OCI-LY1 (cell line): ENCODE results near the gene TMEM106C.

Experiments used
- H2AFZ ChIP-seq: fragments of 200-600 bp; sonication (generic), shearing (Covaris generic); 2 replicates; pipeline ENCODE4 v1.6.0; 2014; ENCODE audit warnings: antibody characterized with exemption, mild to moderate bottlenecking, low read length
- H3F3A ChIP-seq: fragments of 200-600 bp; sonication (generic), shearing (Covaris generic); 2 replicates; pipeline ENCODE4 v1.6.0; 2014; ENCODE audit warnings: mild to moderate bottlenecking, antibody characterized with exemption, low read length, moderate library complexity; ENCODE audit not compliant: insufficient read depth
- H3K27ac ChIP-seq: fragments of 200-600 bp; sonication (generic); 2 replicates; pipeline ENCODE4 v1.5.1; 2014; ENCODE audit warnings: low read length, mixed run types, mild to moderate bottlenecking, low read depth; ENCODE audit not compliant: poor library complexity, severe bottlenecking
- H3K27me3 ChIP-seq: fragments of 200-600 bp; sonication (generic); 2 replicates; pipeline ENCODE4 v1.6.0; 2014; ENCODE audit warnings: antibody characterized with exemption, mild to moderate bottlenecking, low read length, moderate library complexity; ENCODE audit not compliant: insufficient read depth
- H3K36me3 ChIP-seq: fragments of 200-600 bp; sonication (generic); 2 replicates; pipeline ENCODE4 v1.6.1; 2014; ENCODE audit warnings: mild to moderate bottlenecking, antibody characterized with exemption, low read length, moderate library complexity, mixed read lengths; ENCODE audit not compliant: insufficient read depth
- H3K4me1 ChIP-seq: fragments of 200-600 bp; sonication (generic); 2 replicates; pipeline ENCODE4 v1.5.1; 2014; ENCODE audit warnings: mild to moderate bottlenecking, low read length, moderate library complexity; ENCODE audit not compliant: insufficient read depth, severe bottlenecking
- H3K4me2 ChIP-seq: fragments of 200-600 bp; sonication (generic), shearing (Covaris generic); 2 replicates; pipeline ENCODE4 v1.6.1; 2014; ENCODE audit warnings: low read length
- H3K4me3 ChIP-seq: fragments of 200-600 bp; sonication (generic); 2 replicates; pipeline ENCODE4 v1.5.1; 2014; ENCODE audit warnings: low read length, low read depth, mild to moderate bottlenecking, mixed read lengths; ENCODE audit not compliant: poor library complexity, severe bottlenecking
- H3K79me2 ChIP-seq: fragments of 200-600 bp; shearing (Covaris generic); 2 replicates; pipeline ENCODE4 v1.6.1; 2016; ENCODE audit warnings: mixed run types, low read length, mixed read lengths; ENCODE audit not compliant: insufficient read depth
- H3K9ac ChIP-seq: fragments of 200-600 bp; sonication (generic), shearing (Covaris generic); 2 replicates; pipeline ENCODE4 v1.6.1; 2014; ENCODE audit warnings: mild to moderate bottlenecking, low read length, mixed read lengths
- H3K9me2 ChIP-seq: fragments of 200-600 bp; sonication (generic), shearing (Covaris generic); 2 replicates; pipeline ENCODE4 v1.6.1; 2014; ENCODE audit warnings: low read depth, mild to moderate bottlenecking, low read length, mixed read lengths
- H3K9me3 ChIP-seq: fragments of 200-600 bp; shearing (Covaris generic); 2 replicates; pipeline ENCODE4 v1.6.1; 2014; ENCODE audit warnings: low read length, mixed read lengths
- H4K20me1 ChIP-seq: fragments of 200-600 bp; sonication (generic), shearing (Covaris generic); 2 replicates; pipeline ENCODE4 v1.6.0; 2016; ENCODE audit warnings: mild to moderate bottlenecking, low read length; ENCODE audit not compliant: insufficient read depth
- CTCF ChIP-seq: fragments of 200-600 bp; sonication (generic), shearing (Covaris generic); IDR thresholded peaks from 2 replicates; pipeline ENCODE4 v1.5.1; 2017; ENCODE audit warnings: mild to moderate bottlenecking, antibody characterized with exemption, low read length, moderate library complexity, mixed read lengths
- EZH2 ChIP-seq: fragments of 200-600 bp; sonication (generic), shearing (Covaris generic); IDR thresholded peaks from 2 replicates; pipeline ENCODE4 v1.8.0; 2017; ENCODE audit warnings: borderline replicate concordance, mixed run types, mild to moderate bottlenecking, antibody characterized with exemption, low read length, moderate library complexity, mixed read lengths

Gene TMEM106C

DNA sequence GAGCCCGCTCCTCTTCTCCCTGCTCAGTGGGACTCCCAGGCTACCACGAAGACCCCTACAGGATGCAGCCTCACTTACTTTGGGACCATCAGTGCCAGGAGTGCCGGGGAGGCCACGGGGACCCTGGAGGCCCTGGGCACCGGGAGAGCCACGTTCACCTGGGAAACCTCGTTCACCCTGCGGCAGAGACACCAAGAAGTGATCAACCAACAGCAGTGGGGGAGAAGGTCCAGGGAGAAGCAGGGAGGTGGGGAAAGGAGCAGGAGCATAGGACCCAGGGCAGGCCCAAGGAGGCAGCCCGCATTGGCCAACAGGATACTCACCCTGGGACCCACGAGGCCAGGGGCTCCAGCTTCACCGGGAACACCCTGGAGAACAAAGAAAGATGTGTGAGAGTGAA lies 19.4 kb downstream of the TMEM106C start:
- no peak overlapping the region for H3K9ac ChIP-seq
- no peaks in the 10 kb centered on the region for H3F3A ChIP-seq
- no peak overlapping the region for H3K4me3 ChIP-seq
- no peak overlapping the region for H2AFZ ChIP-seq
- H3K27me3 ChIP-seq = peaks cover 14% of the 10 kb centered on the region; the same call in 1 of the 2 replicates
- no peaks in the 10 kb centered on the region for H3K79me2 ChIP-seq
- TF ChIP-seq EZH2 (no peak), CTCF (no peak)
- H3K9me2 ChIP-seq = no peaks in the 10 kb centered on the region
- H3K9me3 ChIP-seq = no peaks in the 10 kb centered on the region
- H3K36me3 ChIP-seq = no peaks in the 10 kb centered on the region
- no peak overlapping the region for H3K4me2 ChIP-seq
- no peaks in the 10 kb centered on the region for H3K4me1 ChIP-seq
- H3K27ac ChIP-seq = no peak overlapping the region
- no peaks in the 10 kb centered on the region for H4K20me1 ChIP-seq

DNA sequence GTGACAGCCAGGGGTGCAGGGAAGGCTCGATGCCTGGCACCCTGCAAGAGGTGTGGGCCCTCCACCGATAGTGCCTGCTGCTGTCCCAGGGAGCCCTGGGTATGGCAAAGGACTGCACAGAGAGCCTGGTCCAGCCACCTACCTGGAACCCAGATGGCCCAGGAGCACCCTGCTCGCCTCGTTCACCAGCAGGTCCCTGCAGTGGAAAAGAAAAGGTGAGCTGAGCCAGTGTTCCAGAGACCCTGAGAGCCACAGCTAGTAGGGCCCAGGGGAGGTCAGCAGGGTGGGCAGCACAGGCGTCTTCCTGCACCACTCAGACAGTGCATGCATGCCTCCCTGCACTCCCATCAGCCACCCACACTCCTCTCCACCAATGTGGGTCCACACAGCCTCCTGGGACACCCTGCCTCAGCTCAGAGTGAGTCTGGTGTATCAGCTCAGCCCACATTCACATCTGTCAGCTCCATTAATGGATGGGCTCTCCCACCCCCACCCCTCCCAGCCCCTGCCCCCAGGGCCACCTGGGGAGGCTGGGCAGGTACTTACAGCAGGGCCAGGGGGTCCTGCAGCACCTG lies 20.2 kb downstream of the TMEM106C start:
- no peak overlapping the region for H2AFZ ChIP-seq
- H3K4me1 ChIP-seq = no peaks in the 10 kb centered on the region
- H3K79me2 ChIP-seq = no peaks in the 10 kb centered on the region
- peaks cover 10% of the 10 kb centered on the region; the same call in 1 of the 2 replicates for H3K27me3 ChIP-seq
- no peak overlapping the region for H3K4me2 ChIP-seq
- TF ChIP-seq EZH2 = no peak
- TF ChIP-seq CTCF = no peak
- H3K4me3 ChIP-seq = no peak overlapping the region
- no peaks in the 10 kb centered on the region for H3K9me3 ChIP-seq
- H3F3A ChIP-seq = no peaks in the 10 kb centered on the region
- H3K9me2 ChIP-seq = no peaks in the 10 kb centered on the region
- H3K9ac ChIP-seq = no peak overlapping the region
- no peaks in the 10 kb centered on the region for H3K36me3 ChIP-seq
- H3K27ac ChIP-seq = no peak overlapping the region
- no peaks in the 10 kb centered on the region for H4K20me1 ChIP-seq

- no peak overlapping the region for H3K9ac ChIP-seq
- H3K79me2 ChIP-seq = no peaks in the 10 kb centered on the region
- no peaks in the 10 kb centered on the region for H4K20me1 ChIP-seq
- H3K27ac ChIP-seq = no peak overlapping the region
- no peaks in the 10 kb centered on the region for H3K36me3 ChIP-seq
- no peak overlapping the region for H3K4me2 ChIP-seq
- peaks cover 10% of the 10 kb centered on the region; the same call in 1 of the 2 replicates for H3K27me3 ChIP-seq
- H3K4me3 ChIP-seq = no peak overlapping the region
- H3K4me1 ChIP-seq = no peaks in the 10 kb centered on the region
- H3K9me2 ChIP-seq = no peaks in the 10 kb centered on the region
- no peaks in the 10 kb centered on the region for H3F3A ChIP-seq
- H2AFZ ChIP-seq = no peak overlapping the region
- no peaks in the 10 kb centered on the region for H3K9me3 ChIP-seq
- TF ChIP-seq EZH2 (no peak), CTCF (no peak)
These were observed 21.0 kb downstream of the TMEM106C start for GRCh38 chr12:47984331-47984801.
